NCI-H82 treated with DMSO at 0.1 percent for 48 hours (cell line): ENCODE measurements around the gene SLC9A6.
"Not testable (repeated sequence)": the region's sequence is repeated elsewhere in the genome, so short reads cannot be mapped to it uniquely, and the experiment has no call there.

ENCODE experiments used
- DNase-seq: peaks from one replicate; lab custom pipeline; 2025; ENCODE audit not compliant: unreplicated experiment; lab: John Stamatoyannopoulos, UW

The SLC9A6 gene

GRCh38 chrX:136061286-136061685, 76.1 kb downstream of the SLC9A6 start:
- DNase-seq: no peak

- DNase-seq: no peak
Observed at GRCh38 chrX:136061696-136062095, 76.5 kb downstream of the SLC9A6 start.

- DNase-seq: no peak
Observed at GRCh38 chrX:136063340-136064079, 78.3 kb downstream of the SLC9A6 start.

- no peak for DNase-seq
Observed at GRCh38 chrX:136064661-136065043, 79.4 kb downstream of the SLC9A6 start.

- DNase-seq: peak; percentile 32
Observed at GRCh38 chrX:136065044-136065671, 79.9 kb downstream of the SLC9A6 start.

- DNase-seq: no peak
Observed at GRCh38 chrX:136067097-136067496, 81.9 kb downstream of the SLC9A6 start.

GRCh38 chrX:136067966-136068365, 82.7 kb downstream of the SLC9A6 start:
- no peak for DNase-seq

- DNase-seq: no peak
Observed at GRCh38 chrX:136076942-136077341, 91.7 kb downstream of the SLC9A6 start.

- no peak for DNase-seq
Observed at GRCh38 chrX:136080766-136081165, 95.5 kb downstream of the SLC9A6 start.

GRCh38 chrX:136086521-136086920, 101.3 kb downstream of the SLC9A6 start:
- DNase-seq: no peak

- DNase-seq: not testable (repeated sequence)
Observed at GRCh38 chrX:136091898-136092297, 106.7 kb downstream of the SLC9A6 start.

- no peak for DNase-seq
Observed at GRCh38 chrX:136094962-136095361, 109.7 kb downstream of the SLC9A6 start.
